ENCODE data around the gene SUGCT.

The SUGCT gene

DNA sequence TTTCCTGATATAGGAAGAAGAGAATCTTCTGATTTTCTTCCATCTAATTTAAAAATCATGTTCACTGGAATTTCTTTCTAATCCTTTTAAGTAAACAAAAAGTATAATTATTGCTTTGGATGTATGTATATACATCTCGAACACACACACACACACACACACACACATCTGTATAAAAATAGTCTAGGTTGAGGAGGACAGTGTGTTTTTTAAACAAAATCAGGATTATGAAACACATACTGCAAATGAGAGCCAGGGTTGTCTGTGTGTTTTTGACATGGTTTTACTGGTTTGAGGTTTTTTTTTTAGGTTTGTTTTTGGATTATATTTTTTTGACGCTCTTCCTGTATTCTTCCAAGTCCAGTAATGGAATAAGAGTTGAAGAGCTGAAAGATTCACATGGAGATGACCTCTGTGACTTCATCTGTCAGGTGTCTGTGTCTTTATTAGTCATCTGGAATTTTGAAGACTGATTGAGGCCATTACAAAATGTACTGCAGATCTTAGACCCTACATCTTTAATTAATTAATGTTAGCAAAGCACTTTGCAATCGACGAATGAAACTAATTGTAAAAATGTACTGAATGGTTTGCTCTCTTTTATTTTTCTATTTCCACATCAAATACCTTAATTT lies 237.1 kb downstream of the SUGCT start:
- no peak for TF ChIP-seq CTCF (conservative IDR thresholded peaks at IDR 0.05; ENCODE audit: low read depth, low read length)
- no peak overlapping the region for H3K4me3 ChIP-seq (ENCODE audit: low read length)
- DNase-seq (ENCODE audit: low read depth), result no peak

DNA sequence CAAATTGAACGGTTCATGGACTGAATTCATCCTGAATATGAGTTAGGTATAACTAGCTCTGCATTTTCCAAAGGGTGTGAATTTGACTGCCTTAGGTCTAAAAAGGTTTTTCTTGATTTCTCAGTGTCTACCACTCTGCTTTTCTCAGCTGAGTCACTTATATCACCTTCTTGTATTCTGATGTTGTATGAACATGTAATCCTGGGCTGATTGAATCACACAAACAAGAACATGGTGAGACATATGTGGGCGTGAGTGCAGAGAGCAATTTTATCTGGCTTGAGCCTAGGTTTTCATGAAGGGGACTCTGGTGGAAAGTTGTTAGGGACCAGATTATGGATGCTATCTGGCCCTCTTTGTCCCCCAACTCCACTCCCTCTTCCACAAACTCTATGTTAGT lies 239.8 kb downstream of the SUGCT start:
- no peak overlapping the region for H3K4me3 ChIP-seq (ENCODE audit: low read length)
- no peak for DNase-seq (ENCODE audit: low read depth)
- no peak for TF ChIP-seq CTCF (conservative IDR thresholded peaks at IDR 0.05; ENCODE audit: low read depth, low read length)

- no peak for DNase-seq (ENCODE audit: low read depth)
- H3K4me3 ChIP-seq (ENCODE audit: low read length), result no peak overlapping the region
- no peak for TF ChIP-seq CTCF (conservative IDR thresholded peaks at IDR 0.05; ENCODE audit: low read depth, low read length)
These were observed 245.3 kb downstream of the SUGCT start for GRCh38 chr7:40380111-40380510.

DNA sequence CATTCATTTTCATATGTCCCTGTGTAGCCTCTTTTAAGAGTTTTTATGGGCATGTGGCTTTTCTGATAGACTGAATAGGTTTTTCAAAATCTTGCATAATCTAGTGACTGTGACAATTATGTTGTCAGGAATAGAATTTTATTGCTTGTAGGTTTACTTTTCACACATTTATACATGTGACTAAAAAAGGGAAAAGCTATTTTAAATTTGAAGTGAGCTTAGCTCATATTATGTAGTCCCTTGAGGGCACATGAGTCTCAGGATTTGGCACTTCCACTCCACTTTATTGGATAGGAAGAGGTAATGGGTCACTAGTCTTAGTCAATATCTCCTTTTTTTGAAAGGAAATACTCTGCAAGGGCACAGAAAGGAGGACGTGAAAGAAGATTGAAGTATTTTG lies 247.3 kb downstream of the SUGCT start:
- H3K4me3 ChIP-seq (ENCODE audit: low read length), result no peak overlapping the region
- no peak for DNase-seq (ENCODE audit: low read depth)
- no peak for TF ChIP-seq CTCF (conservative IDR thresholded peaks at IDR 0.05; ENCODE audit: low read depth, low read length)

- no peak for DNase-seq (ENCODE audit: low read depth)
- no peak overlapping the region for H3K4me3 ChIP-seq (ENCODE audit: low read length)
- TF ChIP-seq CTCF (conservative IDR thresholded peaks at IDR 0.05; ENCODE audit: low read depth, low read length), result no peak
These were observed 258.9 kb downstream of the SUGCT start for GRCh38 chr7:40393660-40394059.

DNA sequence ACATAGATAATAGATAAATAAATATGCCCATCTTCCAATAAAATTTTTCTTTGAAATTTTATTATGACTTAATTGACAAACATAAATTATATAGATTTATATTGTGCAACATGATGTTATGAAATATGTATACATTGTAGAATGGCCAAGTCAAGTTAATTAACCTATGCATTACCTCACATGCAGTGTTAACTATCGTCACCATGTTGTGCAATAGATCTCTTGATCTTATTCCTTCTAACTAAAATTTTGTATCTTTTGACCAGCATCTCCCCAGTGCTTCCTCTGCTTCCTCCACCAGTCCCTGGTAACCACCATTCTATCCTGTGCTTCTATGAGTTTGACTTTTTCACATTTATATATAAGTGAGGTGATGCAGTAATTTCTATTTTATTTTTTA lies 259.6 kb downstream of the SUGCT start:
- H3K4me3 ChIP-seq (ENCODE audit: low read length), result no peak overlapping the region
- no peak for DNase-seq (ENCODE audit: low read depth)
- TF ChIP-seq CTCF (conservative IDR thresholded peaks at IDR 0.05; ENCODE audit: low read depth, low read length), result no peak

GRCh38 chr7:40400525-40400924 lies 265.7 kb downstream of the SUGCT start:
- no peak for TF ChIP-seq CTCF (conservative IDR thresholded peaks at IDR 0.05; ENCODE audit: low read depth, low read length)
- no peak for DNase-seq (ENCODE audit: low read depth)

More at GRCh38 chr7:40400525-40400924, 265.7 kb downstream of the SUGCT start:
- no peak overlapping the region for H3K4me3 ChIP-seq (ENCODE audit: low read length)

All from retinal pigment epithelial cell (primary cell).